ENCODE results near the gene CYTH4. TPM values are rescaled to one million over a fixed set of nuclear protein-coding genes. Genes with fewer than 3 reads are reported as not detected.
"Not testable (repeated sequence)": the region's sequence is repeated elsewhere in the genome, so short reads cannot be mapped to it uniquely, and the experiment has no call there.

Gene CYTH4
- total and polyA plus RNA-seq, 2 of the 8 experiments (the other 6 are each of a cell fraction or from before 2014, with no cell fraction given): 0.09 TPM; not detected in 1

DNA sequence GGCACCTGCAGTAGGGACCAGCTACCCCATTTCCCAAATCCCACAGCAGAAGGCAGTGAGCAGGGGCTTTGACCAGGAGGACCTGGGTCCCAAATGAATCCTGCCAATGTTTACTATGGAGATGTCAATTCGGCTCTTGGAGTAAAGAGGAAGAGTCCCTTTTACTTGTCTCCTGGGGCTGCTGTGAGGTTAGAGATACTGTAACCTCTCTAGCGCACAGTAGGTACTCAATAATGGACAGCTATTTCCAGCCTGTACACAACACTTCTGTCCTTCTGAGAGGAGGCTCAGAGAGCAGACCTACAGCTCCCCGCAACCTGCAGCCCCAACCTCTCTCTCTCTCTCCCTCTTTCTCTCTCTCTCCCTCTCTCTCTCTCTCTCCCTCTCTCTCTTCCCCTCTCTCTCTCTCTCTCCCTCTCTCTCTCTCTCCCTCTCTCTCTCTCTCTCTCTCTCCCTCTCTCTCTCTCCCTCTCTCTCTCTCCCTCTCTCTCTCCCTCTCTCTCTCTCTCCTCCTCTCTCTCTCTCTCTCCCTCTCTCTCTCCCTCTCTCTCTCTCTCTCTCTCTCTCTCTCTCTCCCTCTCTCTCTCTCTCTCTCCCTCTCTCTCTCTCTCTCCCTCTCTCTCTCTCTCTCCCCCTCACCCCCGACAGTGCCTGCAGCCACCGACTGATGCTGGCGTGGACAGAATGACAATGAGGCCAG lies 46.4 kb downstream of the CYTH4 start:
- peaks cover 0 to 29% (median 19%) of the 10 kb centered on the region in 4 experiments; a peak in 6 of 7 replicates for H3K27me3 ChIP-seq (replicated peaks in 1 of 4; ENCODE audit: control insufficient read depth in 3 of 4, extremely low read depth in 1 of 4, insufficient read depth in 3 of 4, low read length in 3 of 4)
- not testable (repeated sequence) for H3K27ac ChIP-seq (ENCODE audit: low read depth, low read length); H4K8ac ChIP-seq (ENCODE audit: extremely low read depth, insufficient read depth, low read length); H3K4me2 ChIP-seq (ENCODE audit: insufficient read depth in 1 of 2, low read depth in 2 of 2, low read length in 2 of 2); H3K79me1 ChIP-seq (ENCODE audit: low read depth, low read length); H4K20me1 ChIP-seq (replicated peaks in 1 of 2; ENCODE audit: control insufficient read depth in 1 of 2, insufficient read depth in 2 of 2, low read length in 2 of 2); FAIRE-seq; H3K23ac ChIP-seq (ENCODE audit: insufficient read length); H2BK120ac ChIP-seq (replicated peaks; ENCODE audit: low read depth, low read length); H2BK12ac ChIP-seq (ENCODE audit: low read depth, low read length); H2AFZ ChIP-seq (ENCODE audit: low read length); H3K14ac ChIP-seq (ENCODE audit: insufficient read length); H4K91ac ChIP-seq (replicated peaks; ENCODE audit: insufficient read length, low read length); H2AK5ac ChIP-seq (ENCODE audit: low read depth, low read length); H4K5ac ChIP-seq (ENCODE audit: insufficient read length, low read depth, low read length); H2BK5ac ChIP-seq (ENCODE audit: low read depth, low read length); H3K9ac ChIP-seq (replicated peaks in 1 of 4; ENCODE audit: extremely low read depth in 1 of 4, low read depth in 3 of 4, low read length in 3 of 4); DNase-seq (ENCODE audit: low read depth in 1 of 2, low spot score in 2 of 2); H3K36me3 ChIP-seq (ENCODE audit: control insufficient read depth in 2 of 4, insufficient read depth in 4 of 4, low read length in 3 of 4); H2BK15ac ChIP-seq (ENCODE audit: low read length); H3K18ac ChIP-seq (ENCODE audit: extremely low read depth, low read length); H3K4ac ChIP-seq (replicated peaks; ENCODE audit: insufficient read length, low read depth, low read length); H3K4me3 ChIP-seq (ENCODE audit: extremely low read depth in 1 of 4, insufficient read depth in 2 of 4, low read depth in 3 of 4, low read length in 4 of 4); H3K9me3 ChIP-seq (ENCODE audit: insufficient read depth in 2 of 2, low read depth in 1 of 2, low read length in 1 of 2); H2BK20ac ChIP-seq (ENCODE audit: low read length); H3K23me2 ChIP-seq (ENCODE audit: low read depth, low read length); H3K79me2 ChIP-seq (ENCODE audit: control insufficient read depth in 1 of 2, insufficient read depth in 2 of 2, low read length in 2 of 2); H3K56ac ChIP-seq (replicated peaks; ENCODE audit: insufficient read length, low read depth, low read length)
- peak; percentile 30; the same call in 1 of the 2 replicates for TF ChIP-seq JUND (IDR thresholded peaks at IDR 0.05; ENCODE audit: low read length)
- peaks cover 7 to 29% (median 13%) of the 10 kb centered on the region in 4 experiments for H3K4me1 ChIP-seq (replicated peaks in 1 of 4; ENCODE audit: control insufficient read depth in 3 of 4, insufficient read depth in 4 of 4, low read length in 3 of 4)
- ChIA-PET CTCF (ENCODE audit: partially characterized antibody) (interaction anchor here (0.6 to 7.5 kb wide), 5 partner anchors 12 to 191 kb away, joined by 3 to 61 read pairs (median 3); no protein-coding TSS in a partner anchor), POLR2A (ENCODE audit: partially characterized antibody) (interaction anchor here (1.1 kb wide), 1 partner anchor 9 kb away, joined by 3 read pairs; no protein-coding TSS in a partner anchor)
- WGBS, 2 experiments (ENCODE audit: extremely low coverage in 1 of 2, insufficient coverage in 1 of 2, insufficient read length in 1 of 2, insufficient replicate concordance in 2 of 2, low coverage in 1 of 2, low lambda C conversion rate in 2 of 2, missing lambda C conversion rate in 1 of 2): 84% methylated on average over 3 of the region's 6 CpGs; no CpG with 5 or more reads in 1 of the 2 experiments

Measured in H1 (cell line).